Activated CD4-positive, alpha-beta T cell treated with anti-CD3 and anti-CD28 coated beads for 36 hours (primary cell): ENCODE results near the gene N4BP2L1. TPM values are rescaled to one million over a fixed set of nuclear protein-coding genes. Genes with fewer than 3 reads are reported as not detected.

Experiments used
- ATAC-seq: fragments of 200-7000 bp; cut with Tn5 transposase; one replicate; pipeline ENCODE4 v1.10.0; 2021; ENCODE audit warnings: mild to moderate bottlenecking, moderate library complexity
- CTCF ChIA-PET: fragments of 350-600 bp; sonication (Branson Sonifier 250); formaldehyde crosslinking; loops from one replicate; lab custom pipeline; 2021; ENCODE audit warnings: antibody characterized with exemption; lab: Charles Lee
- POLR2A ChIA-PET: fragments of 350-600 bp; sonication (Branson Sonifier 250); formaldehyde crosslinking; loops from one replicate; lab custom pipeline; 2021; ENCODE audit warnings: antibody characterized with exemption, inconsistent platforms; lab: Charles Lee
- DNase-seq: peaks from one replicate; pipeline ENCODE4 v3.0.0-alpha.2; 2020
- H3K27ac Mint-ChIP-seq: one replicate; pipeline ENCODE4 v1.8.0; 2021; ENCODE audit warnings: mixed read lengths
- H3K27me3 Mint-ChIP-seq: one replicate; pipeline ENCODE4 v1.8.0; 2021; ENCODE audit warnings: mixed read lengths
- H3K36me3 Mint-ChIP-seq: one replicate; pipeline ENCODE4 v1.8.0; 2021; ENCODE audit warnings: low read depth, mixed read lengths
- H3K4me1 Mint-ChIP-seq: one replicate; pipeline ENCODE4 v1.8.0; 2021; ENCODE audit warnings: mixed read lengths
- H3K4me3 Mint-ChIP-seq: one replicate; pipeline ENCODE4 v1.8.0; 2021; ENCODE audit warnings: mild to moderate bottlenecking, moderate library complexity, mixed read lengths
- H3K9me3 Mint-ChIP-seq: one replicate; pipeline ENCODE4 v1.8.0; 2021; ENCODE audit warnings: low read depth, mixed read lengths
- intact Hi-C, 2 experiments: fragments of 100-400 bp; cut with DNase I in 1 of 2; cut with micrococcal nuclease in 1 of 2; formaldehyde crosslinking; loops; one replicate each; pipeline versions ENCODE4 v1.14.2 to v1.15.1; 2022 to 2024; cut with DNase I, micrococcal nuclease
- total RNA-seq, 2 experiments: library from RNA; stranded (reverse); gene quantifications; one replicate each; pipeline ENCODE4 v1.2.3, GENCODE V29; 2021

N4BP2L1 gene
- total RNA-seq, 2 experiments from 2014 or later: 16.1 to 16.5 TPM

DNA sequence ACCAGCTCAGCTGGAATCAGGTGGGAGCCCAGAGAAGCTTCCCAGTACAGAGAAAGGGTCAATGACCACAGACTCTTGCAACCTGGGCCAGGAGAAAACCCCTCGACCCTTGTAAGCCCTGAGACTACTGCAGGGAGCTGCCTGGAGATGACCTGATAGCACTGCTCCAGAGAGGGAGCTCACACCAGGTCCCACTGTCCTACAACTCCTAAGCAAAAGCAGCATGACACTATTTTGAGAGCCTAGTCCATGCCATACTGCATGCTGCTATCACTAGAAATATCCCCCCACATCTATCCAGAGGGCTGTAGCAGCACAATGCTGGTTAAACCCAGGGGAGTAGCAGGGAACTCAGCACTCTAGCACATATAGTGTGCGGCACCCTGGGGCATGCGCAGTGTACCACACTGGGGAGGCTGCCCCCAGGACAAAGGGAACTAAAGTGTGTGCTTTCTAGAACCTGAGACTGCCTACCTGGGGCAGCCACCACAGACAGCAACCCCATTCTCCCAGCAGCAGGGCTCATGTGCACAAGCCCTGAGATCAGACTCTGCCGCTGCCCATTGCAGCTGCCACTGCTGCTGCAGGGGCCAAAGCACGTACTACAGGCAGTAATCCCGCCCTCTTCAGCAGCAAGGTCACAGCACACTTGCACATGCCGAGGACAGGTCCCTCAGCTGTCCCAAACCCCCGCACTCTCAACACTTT, 27.1 kb upstream of the N4BP2L1 start:
- ATAC-seq: no peak
- intact Hi-C loops: no loop called here
- peaks cover 19% of the 10 kb centered on the region for H3K9me3 Mint-ChIP-seq
- CTCF ChIA-PET: interaction anchor here (0.6 to 1.3 kb wide), 3 partner anchors 11 to 545 kb away, joined by 3 to 4 read pairs (median 3); no protein-coding TSS in a partner anchor
- no peak for DNase-seq
- H3K36me3 Mint-ChIP-seq: peaks cover 38% of the 10 kb centered on the region
- no peak overlapping the region for H3K4me3 Mint-ChIP-seq
- POLR2A ChIA-PET: no interaction called here
- no peaks in the 10 kb centered on the region for H3K27me3 Mint-ChIP-seq
- H3K4me1 Mint-ChIP-seq: no peaks in the 10 kb centered on the region
- H3K27ac Mint-ChIP-seq: no peak overlapping the region

DNA sequence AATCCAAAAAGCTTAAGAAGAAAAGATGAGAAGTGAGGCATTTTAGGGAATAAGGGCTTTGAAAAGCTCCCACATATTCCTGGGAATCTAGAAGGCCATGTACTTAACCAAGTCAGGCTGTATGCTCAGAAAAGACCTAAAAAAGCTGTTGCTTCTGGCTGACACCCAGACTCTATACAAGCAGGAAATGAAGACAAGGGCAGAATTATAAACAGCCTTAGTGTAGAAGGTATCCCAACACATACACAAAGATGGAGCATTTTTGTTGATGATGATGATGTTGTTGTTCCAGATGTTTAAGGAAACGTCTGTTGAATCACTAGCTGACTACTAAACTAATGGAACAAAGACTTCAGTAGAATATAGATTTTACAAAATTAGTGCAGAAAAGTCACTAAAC, 26.1 kb upstream of the N4BP2L1 start:
- intact Hi-C loops: no loop called here
- Mint-ChIP-seq H3K27me3 (no peaks in the 10 kb centered on the region), H3K27ac (no peak overlapping the region), H3K4me1 (peaks cover under 1% of the 10 kb centered on the region), H3K36me3 (peaks cover 28% of the 10 kb centered on the region), H3K9me3 (peaks cover 16% of the 10 kb centered on the region), H3K4me3 (no peak overlapping the region)
- ChIA-PET POLR2A (no interaction called here), CTCF (interaction anchor here (0.8 kb wide), 1 partner anchor 83 kb away, joined by 3 read pairs; no protein-coding TSS in a partner anchor)
- no peak for ATAC-seq
- DNase-seq: no peak

GRCh38 chr13:32448972-32449371, 21.0 kb upstream of the N4BP2L1 start:
- ChIA-PET CTCF (interaction anchor here (0.6 to 1.1 kb wide), 3 partner anchors 38 to 744 kb away, joined by 3 to 4 read pairs (median 3); no protein-coding TSS in a partner anchor), POLR2A (no interaction called here)
- no peak for ATAC-seq
- Mint-ChIP-seq H3K4me1 (peaks cover 14% of the 10 kb centered on the region), H3K4me3 (no peak overlapping the region), H3K27ac (no peak overlapping the region), H3K27me3 (no peaks in the 10 kb centered on the region), H3K36me3 (peaks cover 4% of the 10 kb centered on the region), H3K9me3 (no peaks in the 10 kb centered on the region)
- intact Hi-C loops: no loop called here
- DNase-seq: no peak

GRCh38 chr13:32447894-32448623, 20.1 kb upstream of the N4BP2L1 start:
- Mint-ChIP-seq H3K4me1 (peaks cover 16% of the 10 kb centered on the region), H3K27me3 (no peaks in the 10 kb centered on the region), H3K27ac (peak overlapping the region; percentile 32), H3K36me3 (peaks cover 3% of the 10 kb centered on the region), H3K9me3 (no peaks in the 10 kb centered on the region), H3K4me3 (no peak overlapping the region)
- intact Hi-C loops: no loop called here
- ChIA-PET CTCF (interaction anchor here (0.6 to 1.1 kb wide), 4 partner anchors 23 to 220 kb away, joined by 3 to 4 read pairs (median 4); no protein-coding TSS in a partner anchor), POLR2A (interaction anchor here (1.3 kb wide), 1 partner anchor 20 kb away, joined by 5 read pairs; the partner anchor contains the start of gene N4BP2L1)
- ATAC-seq (peak; percentile 87), DNase-seq (no peak)

GRCh38 chr13:32446773-32447465, 19.0 kb upstream of the N4BP2L1 start:
- Mint-ChIP-seq H3K36me3 (no peaks in the 10 kb centered on the region), H3K4me3 (no peak overlapping the region), H3K27me3 (no peaks in the 10 kb centered on the region), H3K27ac (no peak overlapping the region), H3K9me3 (no peaks in the 10 kb centered on the region), H3K4me1 (peaks cover 21% of the 10 kb centered on the region)
- ATAC-seq (no peak), DNase-seq (no peak)
- ChIA-PET POLR2A (no interaction called here), CTCF (no interaction called here)
- intact Hi-C loops: no loop called here

- DNase-seq: no peak
- no peak for ATAC-seq
- intact Hi-C loops: no loop called here
- CTCF ChIA-PET: no interaction called here
- Mint-ChIP-seq H3K9me3 (no peaks in the 10 kb centered on the region), H3K27ac (no peak overlapping the region), H3K27me3 (no peaks in the 10 kb centered on the region), H3K36me3 (no peaks in the 10 kb centered on the region), H3K4me1 (peaks cover 21% of the 10 kb centered on the region), H3K4me3 (no peak overlapping the region)
- POLR2A ChIA-PET: no interaction called here
Observed at GRCh38 chr13:32446220-32446619, 18.3 kb upstream of the N4BP2L1 start.

DNA sequence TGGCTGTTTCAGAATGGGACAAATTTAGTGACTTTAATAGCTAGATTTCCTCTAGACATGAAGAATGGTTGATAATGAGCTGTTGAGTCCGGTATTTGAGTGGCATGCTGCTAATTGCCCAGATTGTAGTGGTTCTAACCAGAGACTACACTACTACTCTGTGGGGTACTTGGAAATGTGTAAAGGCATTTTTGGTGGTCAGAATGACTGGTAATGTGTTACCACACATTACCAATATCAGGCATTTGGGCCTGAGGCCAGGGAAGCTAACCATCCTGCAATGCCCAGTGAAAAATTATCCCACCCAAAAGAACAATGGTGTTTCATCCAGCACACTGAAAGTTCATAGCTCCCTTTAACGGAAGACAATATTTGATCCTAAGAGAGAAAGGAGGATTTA, 17.5 kb upstream of the N4BP2L1 start:
- Mint-ChIP-seq H3K27me3 (no peaks in the 10 kb centered on the region), H3K36me3 (no peaks in the 10 kb centered on the region), H3K9me3 (no peaks in the 10 kb centered on the region), H3K27ac (no peak overlapping the region), H3K4me1 (peaks cover 21% of the 10 kb centered on the region), H3K4me3 (no peak overlapping the region)
- POLR2A ChIA-PET: no interaction called here
- intact Hi-C loops: no loop called here
- DNase-seq (no peak), ATAC-seq (no peak)
- CTCF ChIA-PET: interaction anchor here (1.4 to 1.5 kb wide), 2 partner anchors 135 to 224 kb away, joined by 3 read pairs; no protein-coding TSS in a partner anchor

- Mint-ChIP-seq H3K9me3 (no peaks in the 10 kb centered on the region), H3K27ac (no peak overlapping the region), H3K36me3 (no peaks in the 10 kb centered on the region), H3K4me3 (no peak overlapping the region), H3K4me1 (peaks cover 12% of the 10 kb centered on the region), H3K27me3 (no peaks in the 10 kb centered on the region)
- peak; percentile 53 for ATAC-seq
- ChIA-PET CTCF (interaction anchor here (0.6 to 1.7 kb wide), 5 partner anchors 10 to 196 kb away, joined by 3 to 5 read pairs (median 3); no protein-coding TSS in a partner anchor), POLR2A (no interaction called here)
- peak; percentile 57 for DNase-seq
- intact Hi-C loops: loop anchor here (5.0 kb wide), 3 partner anchors 61 to 531 kb away; no protein-coding TSS in a partner anchor
Observed at GRCh38 chr13:32443111-32443510, 15.2 kb upstream of the N4BP2L1 start.

DNA sequence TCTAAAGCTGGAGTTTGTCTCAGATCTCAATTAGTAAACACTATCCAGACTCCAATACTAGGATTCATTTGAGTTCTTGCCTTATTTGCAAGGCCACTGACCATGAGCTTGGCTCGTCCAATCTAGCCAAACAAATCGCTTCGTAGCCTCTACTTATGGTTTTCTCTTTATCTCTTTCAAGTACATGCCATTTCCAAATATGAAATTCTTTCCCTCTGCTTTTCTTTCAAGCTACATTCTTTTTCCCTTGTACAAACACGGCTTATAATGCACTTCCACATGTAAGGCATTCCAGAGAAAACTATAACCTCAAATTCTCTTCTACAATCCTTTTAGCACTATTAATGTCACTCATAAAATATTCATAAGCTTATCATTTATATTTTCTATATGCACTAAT, 10.9 kb upstream of the N4BP2L1 start:
- no peaks in the 10 kb centered on the region for H3K9me3 Mint-ChIP-seq
- no peak for ATAC-seq
- CTCF ChIA-PET: interaction anchor here (0.7 to 1.2 kb wide), 3 partner anchors 10 to 1179 kb away, joined by 3 to 5 read pairs (median 4); no protein-coding TSS in a partner anchor

DNA sequence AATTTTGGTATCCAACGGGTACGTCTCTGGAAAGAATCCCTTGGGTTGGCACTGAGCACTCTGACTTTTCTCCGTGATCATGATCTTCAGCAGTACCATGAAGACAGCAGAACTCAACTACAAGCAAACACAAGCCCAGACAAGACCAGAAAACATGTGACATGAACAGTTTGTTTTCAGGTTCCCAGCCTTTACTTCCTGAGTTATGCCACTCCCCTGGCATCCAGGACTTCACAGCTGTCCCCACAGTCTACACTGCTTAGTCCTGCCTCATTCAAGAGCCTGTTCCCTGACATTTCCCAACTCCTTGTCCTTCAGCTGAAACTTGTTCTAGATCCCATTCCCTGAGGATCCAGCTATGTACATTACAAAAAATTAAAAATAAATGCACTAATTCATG, 4.9 kb upstream of the N4BP2L1 start:
- Mint-ChIP-seq H3K9me3 (no peaks in the 10 kb centered on the region), H3K36me3 (no peaks in the 10 kb centered on the region), H3K27me3 (no peaks in the 10 kb centered on the region), H3K4me1 (peaks cover 9% of the 10 kb centered on the region), H3K4me3 (no peak overlapping the region), H3K27ac (no peak overlapping the region)
- ChIA-PET CTCF (interaction anchor here (0.9 kb wide), 1 partner anchor 10 kb away, joined by 3 read pairs; no protein-coding TSS in a partner anchor), POLR2A (no interaction called here)
- ATAC-seq (no peak), DNase-seq (no peak)
- intact Hi-C loops: no loop called here

More for the DNA sequence above, 10.9 kb upstream of the N4BP2L1 start:
- Mint-ChIP-seq H3K4me1 (peaks cover 7% of the 10 kb centered on the region), H3K27me3 (no peaks in the 10 kb centered on the region), H3K27ac (no peak overlapping the region), H3K4me3 (no peak overlapping the region), H3K36me3 (no peaks in the 10 kb centered on the region)
- no peak for DNase-seq
- intact Hi-C loops: no loop called here
- POLR2A ChIA-PET: no interaction called here

DNA sequence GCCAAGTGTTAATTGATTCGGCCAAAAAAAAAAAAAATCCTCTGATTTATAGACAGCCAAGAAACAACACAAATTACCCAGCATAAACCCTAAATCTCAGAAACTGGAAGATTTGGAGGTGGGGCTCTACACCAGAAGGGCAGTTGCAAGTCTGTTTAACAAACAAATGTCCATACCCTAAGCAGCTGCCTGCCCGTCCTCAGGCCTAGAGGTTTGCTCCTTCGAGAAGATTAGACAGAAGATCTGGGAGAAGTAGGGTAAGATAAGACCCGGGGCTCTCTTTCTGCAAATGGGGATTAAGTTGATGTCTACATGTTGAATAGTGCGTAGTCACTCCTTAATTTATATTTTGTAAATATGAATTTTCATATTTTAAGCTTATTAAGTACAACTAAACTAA, 3.4 kb upstream of the N4BP2L1 start:
- H3K36me3 Mint-ChIP-seq: peaks cover 6% of the 10 kb centered on the region
- ChIA-PET CTCF (interaction anchor here (1.0 kb wide), 1 partner anchor 220 kb away, joined by 4 read pairs; no protein-coding TSS in a partner anchor), POLR2A (no interaction called here)

More for the DNA sequence above, 3.4 kb upstream of the N4BP2L1 start:
- DNase-seq (no peak), ATAC-seq (no peak)
- Mint-ChIP-seq H3K4me3 (no peak overlapping the region), H3K27ac (no peak overlapping the region), H3K4me1 (peaks cover 9% of the 10 kb centered on the region), H3K27me3 (no peaks in the 10 kb centered on the region), H3K9me3 (no peaks in the 10 kb centered on the region)
- intact Hi-C loops: no loop called here
